CD14-positive monocyte (primary cell): ENCODE results near the gene EEA1. TPM values are rescaled to one million over a fixed set of nuclear protein-coding genes. Genes with fewer than 3 reads are reported as not detected.

Experiments
- DNase-seq, 3 donors: peaks; one replicate each; pipeline ENCODE4 v3.0.0-alpha.2; 2011 to 2022
- H2AFZ ChIP-seq: 2 replicates; pipeline ENCODE4 v1.6.0; 2012; ENCODE audit warnings: mild to moderate bottlenecking, low read depth, low read length, inconsistent platforms; ENCODE audit not compliant: insufficient read depth, poor library complexity, severe bottlenecking
- H3K27ac ChIP-seq, 2 donors: 1 replicate in 1 of 2; 2 replicates in 1 of 2; pipeline ENCODE4 v1.5.1; 2012 to 2013; ENCODE audit warnings: low read length in 2 of 2, control low read depth in 1 of 2, inconsistent platforms in 1 of 2, low read depth in 1 of 2, mild to moderate bottlenecking in 1 of 2
- H3K27me3 ChIP-seq, 2 donors: one replicate each; pipeline versions ENCODE4 v1.6.0 to v1.6.1; 2011 to 2013; ENCODE audit warnings: low read length in 2 of 2; ENCODE audit not compliant: control insufficient read depth in 2 of 2, insufficient read depth in 2 of 2
- H3K36me3 ChIP-seq, 2 donors: replicated peaks in 1 of 2; 1 replicate in 1 of 2; 2 replicates in 1 of 2; pipeline versions ENCODE4 v1.5.1 to v1.6.1; 2012 to 2013; ENCODE audit warnings: low read length in 2 of 2, control low read depth in 1 of 2, inconsistent platforms in 1 of 2, mild to moderate bottlenecking in 1 of 2; ENCODE audit not compliant: insufficient read depth in 2 of 2, control insufficient read depth in 1 of 2
- H3K4me1 ChIP-seq, 2 donors: 1 replicate in 1 of 2; 2 replicates in 1 of 2; pipeline versions ENCODE4 v1.5.1 to v1.6.1; 2012 to 2013; ENCODE audit warnings: low read length in 2 of 2, control low read depth in 1 of 2, inconsistent platforms in 1 of 2, mild to moderate bottlenecking in 1 of 2, moderate library complexity in 1 of 2; ENCODE audit not compliant: insufficient read depth in 2 of 2, control insufficient read depth in 1 of 2
- H3K4me2 ChIP-seq: replicated peaks from 2 replicates; pipeline ENCODE3; 2012; ENCODE audit warnings: low read length, moderate library complexity, mild to moderate bottlenecking; ENCODE audit not compliant: poor library complexity, severe bottlenecking; ENCODE audit errors: extremely low read depth
- H3K4me3 ChIP-seq, 3 experiments: fragments of 200-600 bp in 1 of 3; sonication (generic) in 1 of 3; replicated peaks in 1 of 3; 1 replicate in 2 of 3; 2 replicates in 1 of 3; pipeline ENCODE4 v1.5.1; 2011 to 2013; ENCODE audit warnings: low read length in 3 of 3, mild to moderate bottlenecking in 3 of 3, control low read depth in 2 of 3, low read depth in 2 of 3, inconsistent platforms in 1 of 3, moderate library complexity in 1 of 3
- H3K79me2 ChIP-seq: 2 replicates; pipeline ENCODE4 v1.6.0; 2012; ENCODE audit warnings: mild to moderate bottlenecking, control low read depth, inconsistent platforms, low read length, moderate library complexity; ENCODE audit not compliant: insufficient read depth
- H3K9ac ChIP-seq: 2 replicates; pipeline ENCODE4 v1.6.0; 2017; ENCODE audit warnings: low read length, mild to moderate bottlenecking; ENCODE audit not compliant: insufficient read depth, poor library complexity, severe bottlenecking
- H3K9me3 ChIP-seq, 2 donors: replicated peaks in 1 of 2; 1 replicate in 1 of 2; 2 replicates in 1 of 2; pipeline versions ENCODE4 v1.5.1 to v1.6.1; 2012 to 2013; ENCODE audit warnings: low read length in 2 of 2, control low read depth in 1 of 2; ENCODE audit not compliant: control insufficient read depth in 1 of 2, insufficient read depth in 1 of 2
- H4K20me1 ChIP-seq: 2 replicates; pipeline ENCODE4 v1.6.0; 2012; ENCODE audit warnings: mild to moderate bottlenecking, low read length, control low read depth, moderate library complexity; ENCODE audit not compliant: insufficient read depth
- H3K27ac Mint-ChIP-seq, 7 donors: one replicate each; pipeline ENCODE4 v1.8.0; 2020; ENCODE audit warnings: mild to moderate bottlenecking in 7 of 7, mixed read lengths in 7 of 7, moderate library complexity in 6 of 7, inconsistent platforms in 2 of 7
- H3K27me3 Mint-ChIP-seq, 3 donors: one replicate each; pipeline ENCODE4 v1.8.0; 2021 to 2022; ENCODE audit warnings: low read depth in 3 of 3, mild to moderate bottlenecking in 3 of 3, mixed read lengths in 3 of 3, moderate library complexity in 3 of 3, inconsistent platforms in 1 of 3
- H3K36me3 Mint-ChIP-seq, 2 donors: one replicate each; pipeline ENCODE4 v1.8.0; 2020; ENCODE audit warnings: mixed read lengths in 2 of 2, inconsistent platforms in 1 of 2, mild to moderate bottlenecking in 1 of 2
- H3K4me1 Mint-ChIP-seq: one replicate; pipeline ENCODE4 v1.8.0; 2020; ENCODE audit warnings: mild to moderate bottlenecking, mixed read lengths
- H3K4me3 Mint-ChIP-seq, 2 donors: one replicate each; pipeline ENCODE4 v1.8.0; 2020; ENCODE audit warnings: mild to moderate bottlenecking in 2 of 2, mixed read lengths in 2 of 2, moderate library complexity in 1 of 2
- H3K9me3 Mint-ChIP-seq, 7 donors: one replicate each; pipeline ENCODE4 v1.8.0; 2020 to 2022; ENCODE audit warnings: mixed read lengths in 7 of 7, mild to moderate bottlenecking in 6 of 7, moderate library complexity in 6 of 7, inconsistent platforms in 2 of 7
- CTCF ChIP-seq: fragments of 200-600 bp; IDR thresholded peaks from one replicate; pipeline ENCODE4 v1.8.0; 2022; ENCODE audit warnings: antibody characterized with exemption, mild to moderate bottlenecking
- WGBS: methylation state at CpG from one replicate; pipeline ENCODE4 v1.1.5; 2013; ENCODE audit warnings: missing lambda C conversion rate; ENCODE audit not compliant: insufficient coverage; 5-methylcytosine and 5-hydroxymethylcytosine counted together
- intact Hi-C, 2 donors: fragments of 100-400 bp; cut with micrococcal nuclease; formaldehyde crosslinking; loops; one replicate each; pipeline versions ENCODE4 v1.15.0 to v1.15.1; 2023
- polyA plus RNA-seq, 3 donors: library from polyadenylated mRNA; depleted of rRNA in 1 of 3; unstranded in 2 of 3; stranded (reverse) in 1 of 3; fragments of 300-500 nt in 2 of 3; fragments of >200 nt in 1 of 3; fragmentation: Illumina TruSeq in 2 of 3; gene quantifications; 1 replicate in 2 of 3; 2 replicates in 1 of 3; pipeline ENCODE4 v1.2.3, GENCODE V29; 2012 to 2021

The EEA1 gene
- polyA plus RNA-seq, 3 donors: 3.0 to 10.7 (median 3.6) TPM

- H3K9ac ChIP-seq: no peak overlapping the region
- Mint-ChIP-seq H3K4me3 (no peak overlapping the region), H3K36me3 (peaks cover 51 to 61% of the 10 kb centered on the region in 2 donors), H3K9me3 (no peaks in the 10 kb centered on the region), H3K27ac (no peak overlapping the region), H3K27me3 (no peaks in the 10 kb centered on the region), H3K4me1 (peaks cover 17% of the 10 kb centered on the region)
- peaks cover 34 to 64% of the 10 kb centered on the region in 2 donors for H3K36me3 ChIP-seq
- peaks cover 3 to 14% of the 10 kb centered on the region in 2 donors for H3K4me1 ChIP-seq
- no peak for TF ChIP-seq CTCF
- peak; percentile 22 to 39 (median 36) for DNase-seq
- H3K27ac ChIP-seq: no peak overlapping the region
- H4K20me1 ChIP-seq: no peaks in the 10 kb centered on the region
- no peaks in the 10 kb centered on the region for H3K9me3 ChIP-seq
- H3K27me3 ChIP-seq: no peaks in the 10 kb centered on the region
- no CpG with 5 or more reads among the region's 1 CpG for WGBS
- H2AFZ ChIP-seq: no peak overlapping the region
- H3K79me2 ChIP-seq: no peaks in the 10 kb centered on the region
- H3K4me2 ChIP-seq: no peak overlapping the region
- no peak overlapping the region for H3K4me3 ChIP-seq
- intact Hi-C loops: loop anchor here in 1 of 2 donors (10.0 kb wide), 1 partner anchor 615 kb away; no protein-coding TSS in a partner anchor
These were observed 149.2 kb downstream of the EEA1 start for GRCh38 chr12:92779902-92780301.

GRCh38 chr12:92778525-92778924 is 150.6 kb downstream of the EEA1 start:
- TF ChIP-seq CTCF: no peak
- no peaks in the 10 kb centered on the region for H3K27me3 Mint-ChIP-seq
- no CpG with 5 or more reads among the region's 3 CpGs for WGBS
- H3K36me3 ChIP-seq: peaks cover 34 to 66% of the 10 kb centered on the region in 2 donors
- no peak overlapping the region for H2AFZ ChIP-seq
- no peak overlapping the region for H3K4me3 ChIP-seq
- H3K9ac ChIP-seq: no peak overlapping the region
- H3K27ac Mint-ChIP-seq: no peak overlapping the region
- no peaks in the 10 kb centered on the region for H3K27me3 ChIP-seq
- no peaks in the 10 kb centered on the region for H4K20me1 ChIP-seq
- no peaks in the 10 kb centered on the region for H3K9me3 Mint-ChIP-seq
- H3K4me1 ChIP-seq: peaks cover 3 to 14% of the 10 kb centered on the region in 2 donors
- no peak for DNase-seq
- no peaks in the 10 kb centered on the region for H3K9me3 ChIP-seq
- peaks cover 16% of the 10 kb centered on the region for H3K4me1 Mint-ChIP-seq
- intact Hi-C loops: no loop called here
- H3K27ac ChIP-seq: no peak overlapping the region
- H3K36me3 Mint-ChIP-seq: peaks cover 50 to 63% of the 10 kb centered on the region in 2 donors
- H3K79me2 ChIP-seq: no peaks in the 10 kb centered on the region
- no peak overlapping the region for H3K4me3 Mint-ChIP-seq
- H3K4me2 ChIP-seq: no peak overlapping the region
